OCI-LY7 (cell line): Measurements from ENCODE around the gene RBM14.

Experiments used
- CTCF ChIP-seq: fragments of 200-600 bp; sonication (generic); conservative IDR thresholded peaks from 2 replicates; pipeline ENCODE4 v1.5.1; 2014; ENCODE audit warnings: mild to moderate bottlenecking, antibody characterized with exemption, low read length, moderate library complexity, mixed read lengths
- EZH2phosphoT487 ChIP-seq: fragments of 200-600 bp; sonication (generic); IDR thresholded peaks from 2 replicates; pipeline ENCODE4 v1.6.1; 2018; ENCODE audit warnings: low read depth, borderline replicate concordance, mild to moderate bottlenecking, mixed run types, antibody characterized with exemption, low read length, moderate library complexity, mixed read lengths

GRCh38 chr11:66603072-66603471 lies 13.4 kb upstream of the RBM14 start:
- TF ChIP-seq CTCF (no peak), EZH2phosphoT487 (no peak)
